Endothelial cell of umbilical vein (primary cell): ENCODE results near the gene CENPA.

Experiments
- CTCF ChIP-seq, 2 donors: IDR thresholded peaks; 1 replicate in 1 of 2; 2 replicates in 1 of 2; pipeline ENCODE4 v1.5.1; 2011; ENCODE audit warnings: low read length in 2 of 2, mild to moderate bottlenecking in 2 of 2, moderate library complexity in 2 of 2, control low read depth in 1 of 2, inconsistent platforms in 1 of 2, low read depth in 1 of 2; ENCODE audit not compliant: insufficient read depth in 1 of 2; ENCODE audit errors: extremely low read depth in 1 of 2
- EZH2 ChIP-seq: IDR thresholded peaks from 2 replicates; pipeline ENCODE4 v1.6.1; 2012; ENCODE audit warnings: borderline replicate concordance, low read depth, mild to moderate bottlenecking, moderate library complexity, low read length, inconsistent platforms; ENCODE audit not compliant: severe bottlenecking
- FOS ChIP-seq: IDR thresholded peaks from 2 replicates; pipeline ENCODE4 v1.6.1; 2011; ENCODE audit warnings: mild to moderate bottlenecking, low read length, moderate library complexity, borderline replicate concordance; ENCODE audit not compliant: insufficient read depth
- GATA2 ChIP-seq: IDR thresholded peaks from 2 replicates; pipeline ENCODE4 v1.7.0; 2011; ENCODE audit warnings: low read depth, mild to moderate bottlenecking, moderate library complexity, mixed read lengths, low read length; ENCODE audit not compliant: insufficient read length, insufficient read depth
- JUN ChIP-seq: IDR thresholded peaks from 2 replicates; pipeline ENCODE4 v1.6.1; 2011; ENCODE audit warnings: borderline replicate concordance, low read depth; ENCODE audit not compliant: insufficient read length, insufficient read depth
- MYC ChIP-seq: IDR thresholded peaks from one replicate; pipeline ENCODE4 v1.6.1; 2011; ENCODE audit warnings: mild to moderate bottlenecking, low read depth, low read length
- POLR2A ChIP-seq: IDR thresholded peaks from 2 replicates; pipeline ENCODE4 v1.6.1; 2012; ENCODE audit warnings: low read depth, mild to moderate bottlenecking, control low read depth, low read length
- POLR2AphosphoS5 ChIP-seq: IDR thresholded peaks from 2 replicates; pipeline ENCODE4 v1.6.1; 2012; ENCODE audit warnings: low read depth, mild to moderate bottlenecking, control low read depth, low read length, moderate library complexity; ENCODE audit not compliant: insufficient read depth
- TF ChIP-seq, protein P1 (sequence below): IDR thresholded peaks from 2 replicates; pipeline ENCODE4 v1.6.1; 2011; ENCODE audit not compliant: insufficient read depth, insufficient read length

- TF ChIP-seq JUN (no peak), CTCF (IDR thresholded peaks at IDR 0.05; ENCODE audit: extremely low read depth in 1 of 2, insufficient read depth in 1 of 2, low read depth in 1 of 2, low read length in 2 of 2) (no peak), POLR2A (no peak), POLR2AphosphoS5 (no peak), EZH2 (no peak), GATA2 (no peak), FOS (no peak), MYC (no peak)
- TF ChIP-seq, protein P1, sequence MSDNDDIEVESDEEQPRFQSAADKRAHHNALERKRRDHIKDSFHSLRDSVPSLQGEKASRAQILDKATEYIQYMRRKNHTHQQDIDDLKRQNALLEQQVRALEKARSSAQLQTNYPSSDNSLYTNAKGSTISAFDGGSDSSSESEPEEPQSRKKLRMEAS = no peak
These were observed 16.6 kb upstream of the CENPA start for GRCh38 chr2:26769089-26769761.
